ENCODE measurements around the gene VIM.

Gene VIM

DNA sequence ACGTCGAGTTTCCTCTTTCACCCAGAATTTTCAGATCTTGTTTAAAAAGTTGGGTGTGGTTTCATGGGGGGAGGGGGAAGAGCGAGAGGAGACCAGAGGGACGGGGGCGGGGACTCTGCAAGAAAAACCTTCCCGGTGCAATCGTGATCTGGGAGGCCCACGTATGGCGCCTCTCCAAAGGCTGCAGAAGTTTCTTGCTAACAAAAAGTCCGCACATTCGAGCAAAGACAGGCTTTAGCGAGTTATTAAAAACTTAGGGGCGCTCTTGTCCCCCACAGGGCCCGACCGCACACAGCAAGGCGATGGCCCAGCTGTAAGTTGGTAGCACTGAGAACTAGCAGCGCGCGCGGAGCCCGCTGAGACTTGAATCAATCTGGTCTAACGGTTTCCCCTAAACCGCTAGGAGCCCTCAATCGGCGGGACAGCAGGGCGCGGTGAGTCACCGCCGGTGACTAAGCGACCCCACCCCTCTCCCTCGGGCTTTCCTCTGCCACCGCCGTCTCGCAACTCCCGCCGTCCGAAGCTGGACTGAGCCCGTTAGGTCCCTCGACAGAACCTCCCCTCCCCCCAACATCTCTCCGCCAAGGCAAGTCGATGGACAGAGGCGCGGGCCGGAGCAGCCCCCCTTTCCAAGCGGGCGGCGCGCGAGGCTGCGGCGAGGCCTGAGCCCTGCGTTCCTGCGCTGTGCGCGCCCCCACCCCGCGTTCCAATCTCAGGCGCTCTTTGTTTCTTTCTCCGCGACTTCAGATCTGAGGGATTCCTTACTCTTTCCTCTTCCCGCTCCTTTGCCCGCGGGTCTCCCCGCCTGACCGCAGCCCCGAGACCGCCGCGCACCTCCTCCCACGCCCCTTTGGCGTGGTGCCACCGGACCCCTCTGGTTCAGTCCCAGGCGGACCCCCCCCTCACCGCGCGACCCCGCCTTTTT is at the start of gene VIM:
Gene VIM (plus strand): TSS at position 151 of the 925 bp plus-strand sequence. CDS start 1,182 bp downstream, outside the sequence.
- peak; percentile 75 for FAIRE-seq

DNA sequence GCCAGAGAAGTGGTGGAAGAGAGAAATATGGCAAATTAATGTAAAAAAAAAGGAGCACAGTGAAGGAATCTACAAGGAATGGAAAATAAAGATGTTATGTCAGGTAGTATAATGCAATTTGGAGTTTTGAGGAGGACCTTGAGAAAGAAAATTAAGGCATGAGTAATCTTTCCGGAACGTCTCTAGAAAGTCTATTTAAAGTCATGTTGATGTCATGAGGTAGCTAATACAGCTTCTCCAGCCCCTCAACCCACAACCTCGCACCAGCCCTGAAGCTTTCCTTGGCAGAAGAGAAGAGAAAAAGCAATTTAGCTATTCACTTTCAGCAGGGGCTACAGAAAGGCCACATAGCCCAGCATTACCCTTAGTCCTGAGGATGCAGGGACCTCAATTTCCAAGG is 49.0 kb upstream of the VIM start:
- FAIRE-seq, result no peak

DNA sequence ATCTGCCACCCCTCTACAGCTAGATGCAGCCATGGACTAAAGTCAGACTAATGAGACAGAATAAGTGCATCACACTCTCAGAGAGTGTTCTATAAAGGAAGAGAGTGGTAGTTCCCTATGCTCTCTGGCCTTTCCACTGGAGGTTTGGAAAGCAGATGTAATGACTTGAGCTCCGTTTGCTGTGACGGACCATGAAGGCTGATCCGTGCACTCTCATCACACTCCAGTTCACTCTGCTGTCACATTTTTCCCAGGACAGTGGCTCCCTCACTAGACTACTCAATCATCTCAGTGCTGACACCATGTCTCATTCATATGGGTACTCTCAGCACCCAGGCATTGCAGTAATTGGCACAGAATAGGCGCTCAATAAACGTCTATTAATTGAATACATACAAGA is 46.9 kb upstream of the VIM start:
- no peak for FAIRE-seq

DNA sequence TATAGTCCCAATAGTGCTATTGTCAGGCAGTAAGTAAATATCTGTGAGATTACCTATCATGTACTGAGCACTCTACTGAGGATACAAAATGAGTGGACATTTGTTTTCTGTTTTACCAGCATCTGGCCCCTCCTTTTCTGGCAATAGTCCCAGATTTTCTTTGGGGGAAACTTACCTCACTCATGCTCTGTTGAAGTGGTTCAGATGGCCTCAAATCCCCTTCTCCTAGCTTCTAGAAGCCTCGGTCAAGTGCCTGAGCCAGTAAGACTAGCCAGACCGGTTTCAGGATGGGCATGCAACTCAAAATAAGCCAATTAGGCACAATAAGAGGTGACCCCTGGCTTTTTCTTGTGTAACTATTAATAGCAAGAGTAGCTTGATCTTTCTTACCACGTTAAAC is 46.3 kb upstream of the VIM start:
- FAIRE-seq, result no peak

DNA sequence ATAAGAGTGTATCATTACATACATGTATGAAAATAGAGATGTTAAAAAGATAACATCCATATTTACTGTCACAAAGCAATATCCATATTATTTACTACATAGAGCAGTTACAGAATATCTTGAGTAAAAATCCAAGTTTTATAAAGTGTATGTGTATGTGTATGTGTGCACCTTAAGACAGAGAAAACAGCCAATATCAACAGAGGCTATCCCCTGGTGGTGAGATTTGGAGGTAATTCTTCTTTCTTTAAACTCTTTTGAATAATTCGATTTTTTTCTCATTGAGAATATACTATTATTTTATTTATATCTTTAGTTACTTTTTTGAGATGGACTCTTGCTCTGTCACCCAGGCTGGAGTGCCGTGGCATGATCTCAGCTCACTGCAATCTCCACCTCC is 44.9 kb upstream of the VIM start:
- no peak for FAIRE-seq

DNA sequence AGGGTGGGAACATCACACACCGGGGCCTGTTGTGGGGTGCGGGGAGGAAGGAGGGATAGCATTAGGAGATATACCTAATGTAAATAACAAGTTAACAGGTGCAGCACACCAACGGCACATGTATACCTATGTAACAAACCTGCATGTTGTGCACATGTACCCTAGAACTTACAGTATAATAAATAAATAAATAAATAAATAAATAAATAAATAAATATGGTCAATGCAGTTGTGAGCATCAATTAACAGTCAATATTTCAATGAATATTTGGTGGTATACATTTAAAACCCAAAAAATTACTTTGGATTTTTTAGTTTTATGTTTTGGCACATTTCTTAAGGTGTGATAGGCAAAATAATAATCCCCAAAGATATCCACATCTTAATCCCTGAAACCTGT is 42.2 kb upstream of the VIM start:
- no peak for FAIRE-seq

DNA sequence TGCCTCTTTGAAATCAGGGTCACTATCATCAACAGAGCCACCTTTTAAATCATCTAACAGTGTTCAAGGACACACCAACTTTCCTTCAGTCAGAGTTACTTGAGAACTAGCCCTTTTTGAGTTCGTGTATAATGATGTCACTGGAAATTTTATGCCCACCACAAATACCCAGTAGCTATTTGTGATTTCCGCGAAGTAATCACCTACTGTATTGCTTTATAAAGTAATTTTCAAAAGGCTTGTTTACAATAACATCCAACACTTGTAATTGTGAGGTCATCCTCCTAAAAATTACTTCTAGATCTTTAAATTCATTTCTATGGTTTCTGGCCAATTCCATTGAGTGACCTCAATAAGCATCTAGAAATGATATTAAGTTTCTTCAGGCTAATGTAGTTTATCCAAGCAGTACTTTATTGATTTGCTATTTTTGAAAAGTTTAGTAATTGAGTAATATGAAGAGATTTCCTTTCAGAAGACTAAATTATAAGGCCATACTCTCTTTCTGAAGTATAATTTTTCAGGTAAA is 39.3 kb upstream of the VIM start:
- no peak for FAIRE-seq

DNA sequence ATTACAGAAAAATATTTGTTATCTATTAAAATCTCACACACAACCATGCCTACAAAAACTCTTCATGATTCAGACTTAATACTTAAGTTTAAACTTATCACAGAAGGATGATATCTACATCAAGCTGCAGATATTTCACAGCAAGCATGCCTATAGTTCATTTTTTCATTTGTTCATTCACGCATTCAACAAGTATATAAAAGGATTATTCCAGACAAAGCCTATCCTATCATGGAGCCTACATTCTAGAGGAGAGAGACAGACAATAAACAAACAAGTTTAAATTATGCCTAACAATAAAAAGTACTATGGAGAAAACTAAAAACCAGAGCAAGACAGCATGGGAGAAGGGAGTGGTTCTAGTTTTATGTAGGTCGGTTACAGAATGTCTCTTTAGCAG is 37.4 kb upstream of the VIM start:
- FAIRE-seq, result no peak

DNA sequence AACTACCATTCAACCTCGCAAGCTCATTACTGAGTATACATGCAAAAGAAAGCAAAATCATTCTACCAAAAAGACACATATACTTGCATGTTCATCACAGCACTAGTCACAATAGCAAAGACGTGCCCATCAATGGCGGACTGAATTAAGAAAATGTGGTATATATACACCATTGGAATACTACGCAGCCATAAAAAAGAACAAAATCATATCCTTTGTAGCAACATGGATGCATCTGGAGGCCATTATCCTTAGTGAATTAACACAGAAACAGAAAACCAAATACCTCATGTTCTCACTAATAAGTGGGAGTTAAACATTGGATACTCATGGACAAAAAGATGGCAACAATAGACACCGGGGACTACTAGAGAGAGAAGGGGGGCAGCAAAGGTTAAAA is 33.0 kb upstream of the VIM start:
- FAIRE-seq, result no peak

DNA sequence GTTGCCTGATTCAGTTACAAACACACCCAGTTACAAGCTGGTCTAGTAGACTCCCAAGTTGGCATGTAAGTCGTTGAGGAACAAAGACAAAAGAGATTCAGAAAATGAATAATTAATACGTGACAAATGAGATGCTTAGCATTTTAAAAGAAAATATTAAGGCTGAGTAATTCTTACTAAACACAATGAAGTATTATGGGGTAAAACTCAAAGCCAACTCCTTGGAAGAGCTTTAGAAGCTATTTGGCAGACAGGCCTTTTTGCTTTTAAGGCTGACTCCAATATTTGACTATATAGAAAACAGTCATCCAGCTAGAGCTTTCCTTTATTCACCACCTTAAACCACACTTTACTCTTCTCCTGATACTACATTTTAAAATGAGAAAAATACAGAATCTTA is 32.0 kb upstream of the VIM start:
- peak; percentile 11 for FAIRE-seq

DNA sequence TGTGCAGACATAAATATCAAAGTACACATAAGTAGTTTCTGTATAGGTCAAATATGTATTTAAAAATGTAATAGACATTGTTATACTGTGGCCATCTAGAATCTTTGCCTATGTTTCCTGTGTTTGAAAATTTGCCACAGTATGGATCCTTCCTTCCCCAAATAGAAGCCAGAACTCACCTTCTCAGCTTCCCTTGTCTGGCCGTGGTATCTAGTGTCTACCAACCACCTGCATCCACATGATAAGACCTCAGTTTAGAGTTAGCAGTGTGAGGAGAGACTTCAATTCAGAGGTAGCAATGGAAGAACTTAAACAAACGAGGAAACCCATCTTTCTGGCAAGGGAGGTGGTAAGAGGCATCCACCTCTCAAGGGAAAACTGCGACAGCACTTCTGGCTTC is 31.5 kb upstream of the VIM start:
- no peak for FAIRE-seq

DNA sequence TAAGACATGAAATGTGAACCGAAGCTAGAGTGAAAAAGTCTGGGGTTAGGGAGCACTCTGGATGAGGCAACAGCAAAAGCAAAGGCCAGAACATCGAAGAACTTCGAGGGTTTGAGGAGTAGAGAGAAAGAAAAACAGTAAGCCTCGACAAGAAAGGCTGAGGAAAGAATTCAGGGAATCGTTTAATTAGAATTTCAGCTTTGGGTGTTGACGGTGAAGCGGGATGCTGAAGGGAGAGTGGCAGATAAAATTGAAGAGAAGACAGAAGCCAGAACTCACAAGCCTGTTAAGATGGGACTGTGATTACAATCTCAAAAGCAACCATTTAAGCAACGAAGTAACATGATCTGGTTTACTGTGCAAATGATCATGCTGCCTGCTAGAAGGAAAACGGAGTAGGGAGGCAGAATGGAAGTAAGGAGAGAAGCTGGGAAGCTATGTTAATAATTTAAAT is 28.7 kb upstream of the VIM start:
- FAIRE-seq, result peak; percentile 92

DNA sequence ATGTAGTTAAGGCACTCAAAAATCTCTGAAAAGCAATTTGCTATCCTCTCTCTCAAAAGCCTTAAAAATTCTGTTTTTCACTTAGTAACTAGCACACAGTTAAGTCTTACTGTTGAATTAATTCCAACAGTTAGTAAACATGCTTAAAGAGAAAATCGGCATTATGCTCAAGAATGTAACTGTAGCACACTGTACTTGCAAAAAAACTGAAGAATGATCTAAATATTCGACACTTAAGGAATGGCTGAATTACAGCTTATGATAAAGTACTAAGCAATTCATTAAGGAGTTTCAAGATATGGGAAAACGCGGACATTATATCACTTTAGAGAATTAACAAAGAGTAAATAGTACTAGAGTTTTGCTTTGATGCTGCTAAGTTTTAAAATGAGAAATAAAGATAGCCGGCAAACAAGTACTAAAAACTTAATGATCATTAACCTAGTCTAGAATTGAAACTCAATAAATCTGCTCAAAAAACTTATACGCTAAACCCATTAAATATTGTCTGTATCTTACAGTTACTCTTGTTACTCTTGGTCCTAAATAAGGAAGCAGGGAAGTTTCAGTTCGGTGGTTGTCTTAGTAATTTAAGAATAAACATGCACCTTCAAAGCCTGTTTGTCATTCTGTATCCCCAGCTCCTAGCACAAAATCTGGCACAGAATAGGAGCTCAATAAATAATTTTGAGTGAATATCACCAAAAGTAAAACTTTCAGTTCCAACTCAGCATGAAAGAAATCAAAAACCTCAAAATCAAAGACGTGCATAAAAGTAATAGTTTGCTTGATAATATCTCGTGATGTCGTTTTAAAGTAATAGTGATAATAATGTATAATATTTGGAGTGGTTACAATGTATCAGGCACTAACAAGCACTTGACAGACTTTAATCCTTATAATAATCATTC is 27.8 kb upstream of the VIM start:
- no peak for FAIRE-seq

DNA sequence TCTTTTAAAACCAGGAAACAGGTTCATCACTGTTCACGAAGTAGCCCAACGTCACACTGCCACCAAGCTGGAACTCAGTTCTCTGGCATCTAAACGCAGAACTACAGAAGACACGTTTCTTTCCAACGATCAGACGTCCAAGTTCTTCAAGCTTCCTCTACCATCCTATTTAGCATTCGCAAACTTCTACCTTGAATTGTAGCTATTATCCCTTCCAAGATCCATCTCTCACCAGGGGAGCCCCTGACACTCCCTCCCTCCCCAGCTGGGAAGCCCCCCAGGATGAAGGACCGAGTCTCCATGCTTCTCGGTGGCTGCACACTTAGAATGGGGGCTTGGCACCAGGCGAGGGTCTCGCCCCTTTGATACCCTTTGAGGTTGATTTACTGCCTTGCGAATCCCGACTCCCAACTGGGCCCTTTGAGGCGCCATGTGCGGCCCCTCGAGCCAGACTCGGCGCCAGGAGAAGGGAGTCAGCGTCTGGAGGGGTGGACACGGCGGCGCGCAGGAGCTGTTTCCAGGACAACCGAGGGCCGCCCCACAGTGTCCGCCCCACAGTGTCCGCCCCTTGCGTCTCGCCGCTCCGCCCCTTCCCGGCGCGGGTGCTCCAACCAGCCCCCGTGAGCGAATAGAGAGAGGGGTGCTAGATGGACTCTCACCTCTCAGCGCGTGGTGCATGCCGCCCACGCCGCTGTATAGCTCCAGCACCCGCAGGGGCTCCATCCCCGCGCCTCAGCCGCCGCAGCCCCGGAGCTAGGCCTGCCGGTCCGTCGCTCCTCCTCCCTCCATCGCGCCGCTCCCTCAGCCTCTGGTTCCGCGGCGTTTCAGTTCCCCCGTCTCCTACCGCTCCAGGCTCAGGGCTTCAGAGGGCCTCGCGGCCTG is 26.9 kb upstream of the VIM start, which contains the start of gene TRDMT1:
Gene TRDMT1 (minus strand): TSS at position 761 of the 882 bp plus-strand sequence. CDS start 38 bp downstream, at position 723.
- peak; percentile 93 for FAIRE-seq

DNA sequence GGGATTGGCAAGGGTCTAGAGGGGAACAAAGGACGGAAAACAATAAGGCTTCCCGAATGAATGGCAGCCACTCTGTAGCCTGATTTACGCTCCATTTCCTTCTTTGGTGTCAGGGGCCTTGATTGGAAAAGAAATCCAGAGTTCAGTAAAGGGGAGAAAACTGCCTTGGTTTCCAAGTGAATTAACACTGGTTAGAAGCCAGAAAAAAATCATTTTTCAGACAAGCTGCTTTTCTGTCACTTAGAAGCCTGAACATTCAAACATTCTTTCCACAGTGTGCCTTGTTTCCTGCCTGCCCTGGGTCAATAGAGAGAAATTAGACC is 26.3 kb upstream of the VIM start:
- FAIRE-seq, result no peak

DNA sequence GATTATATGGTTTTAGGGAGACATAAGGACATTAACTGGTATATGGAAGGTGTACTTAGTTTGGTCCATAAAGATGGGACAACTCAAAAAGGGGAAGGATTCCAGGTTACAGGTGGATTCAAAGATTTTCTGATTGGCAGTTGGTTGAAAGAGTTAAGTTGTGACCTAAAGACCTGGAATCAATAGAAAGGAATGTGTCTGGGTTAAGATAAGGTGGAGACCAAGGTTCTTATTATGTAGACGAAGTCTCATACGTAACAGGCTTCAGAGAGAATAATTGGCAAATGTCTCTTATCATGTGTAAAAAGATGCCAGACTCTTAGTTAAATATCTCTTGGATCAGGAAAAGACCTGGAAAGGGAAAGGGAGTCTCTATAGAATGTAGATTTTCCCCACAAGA is 25.5 kb upstream of the VIM start:
- FAIRE-seq, result no peak

DNA sequence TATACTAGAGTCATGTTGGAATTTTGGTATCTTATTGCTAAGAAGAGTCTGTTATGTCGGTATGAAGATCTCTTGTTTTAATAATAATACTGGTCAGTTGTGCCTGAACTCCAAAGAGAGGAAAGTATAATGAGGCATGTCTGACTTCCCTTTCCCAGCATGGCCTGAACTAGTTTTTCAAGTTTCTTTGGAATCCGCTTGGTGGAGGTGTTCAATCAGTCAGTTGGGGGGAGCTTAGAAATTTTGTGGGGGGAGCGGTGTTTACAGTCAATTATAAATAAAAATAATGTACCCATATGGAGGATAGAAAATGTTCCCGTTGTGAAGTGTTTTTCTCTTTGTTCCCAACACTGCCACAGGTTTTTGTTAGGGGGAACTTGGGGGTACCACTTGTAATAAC is 25.0 kb upstream of the VIM start:
- no peak for FAIRE-seq

DNA sequence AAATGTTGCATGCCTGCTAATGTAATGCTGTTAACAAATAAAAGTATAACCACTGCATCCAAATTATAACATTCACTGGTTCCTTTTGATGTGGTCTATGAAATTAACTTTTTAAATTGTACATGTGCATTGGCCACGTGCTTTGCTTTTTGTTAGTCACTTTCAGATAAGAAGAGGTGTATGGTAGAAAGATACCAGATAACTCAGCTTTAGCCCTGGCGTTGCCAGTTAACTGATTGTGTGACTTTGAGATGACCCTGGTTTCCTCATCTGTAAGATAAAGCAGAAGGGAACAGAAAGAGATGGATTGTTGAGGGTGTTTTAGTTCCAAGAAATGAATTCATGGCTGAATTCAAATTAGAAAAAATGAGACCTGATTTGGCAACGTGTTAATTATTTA is 24.6 kb upstream of the VIM start:
- no peak for FAIRE-seq

DNA sequence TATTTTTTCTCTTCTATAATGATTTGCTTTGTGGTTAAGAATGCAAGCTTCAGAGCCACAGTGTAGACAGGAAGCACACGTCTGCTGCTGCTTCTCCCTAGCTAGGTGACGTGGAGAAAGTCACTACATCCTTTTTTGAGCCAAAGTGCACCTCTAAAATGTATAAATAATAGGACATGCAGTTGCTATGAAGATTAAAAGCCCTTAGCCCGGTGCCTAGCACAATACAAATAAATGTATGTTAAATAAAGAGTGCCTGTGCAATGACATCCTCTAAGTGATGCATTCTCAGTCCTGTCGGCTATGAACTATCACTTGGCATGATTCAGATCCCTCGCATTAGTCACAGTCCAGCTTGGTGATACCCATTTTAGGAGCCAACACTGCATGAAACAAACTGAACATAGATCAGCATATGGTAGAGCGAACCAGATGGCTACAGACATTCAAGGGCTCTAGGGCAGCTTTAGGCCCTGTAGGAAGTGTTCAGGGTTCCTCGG is 21.8 kb upstream of the VIM start:
- no peak for FAIRE-seq

DNA sequence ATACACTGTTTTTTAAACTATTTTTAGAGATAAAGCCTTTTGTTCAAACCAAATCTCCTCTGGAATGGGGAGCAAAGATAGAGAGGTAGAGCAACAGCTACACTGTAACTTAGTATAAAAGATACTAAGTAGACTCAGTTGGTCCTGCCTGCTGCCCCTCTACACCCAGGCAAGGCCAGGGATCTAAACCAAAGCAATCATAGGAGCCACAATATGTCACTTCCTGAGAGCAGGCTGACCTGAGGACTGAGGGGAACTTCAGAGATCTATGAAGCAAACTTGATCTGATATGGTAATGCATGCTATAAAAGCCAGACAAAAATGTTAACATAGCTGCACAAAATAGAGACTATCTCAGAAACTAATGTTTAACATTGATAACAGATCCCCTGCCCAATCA is 19.6 kb upstream of the VIM start:
- no peak for FAIRE-seq

DNA sequence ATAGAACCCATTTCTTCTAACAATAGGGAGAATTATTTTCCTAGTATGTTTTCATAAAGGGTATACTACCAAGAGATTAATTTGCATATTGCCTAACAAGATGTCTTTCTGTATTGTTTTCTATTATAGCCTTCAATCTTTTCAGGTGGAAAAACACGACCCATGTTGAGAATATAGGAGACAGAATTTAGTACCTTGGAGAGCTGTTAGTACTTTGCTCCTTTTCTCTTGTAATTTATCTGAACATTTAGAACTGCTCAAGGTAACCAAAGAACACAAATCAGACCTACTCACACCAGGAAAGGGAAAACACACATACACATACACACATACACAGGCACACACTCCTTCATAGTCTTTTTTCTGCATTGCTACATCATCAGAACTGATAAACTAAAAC is 18.7 kb upstream of the VIM start:
- FAIRE-seq, result no peak

DNA sequence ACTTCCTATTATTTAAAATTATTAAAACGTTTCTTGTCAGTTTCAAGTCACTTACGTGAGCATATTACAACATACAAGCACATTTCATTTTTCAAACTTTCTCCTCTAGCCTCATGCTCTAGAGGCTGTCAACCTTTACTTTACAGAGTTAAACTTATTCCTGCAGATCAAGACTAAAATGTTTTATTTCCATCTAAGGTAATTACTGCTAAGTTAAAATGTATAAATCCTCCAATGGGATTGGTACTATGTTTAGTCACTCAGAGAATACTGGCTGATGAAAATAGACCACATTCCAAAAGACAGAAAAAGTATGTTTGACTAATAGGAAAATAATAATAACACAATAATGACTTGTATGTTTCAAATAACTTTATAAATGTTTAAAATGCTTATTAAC is 18.2 kb upstream of the VIM start:
- FAIRE-seq, result peak; percentile 90

Data from G401.6 (cell line).